Neuron (in vitro differentiated cells): ENCODE results near the gene DENND6B.
"Not testable (repeated sequence)": the region's sequence is repeated elsewhere in the genome, so short reads cannot be mapped to it uniquely, and the experiment has no call there.

ENCODE experiments used
- H2AFZ ChIP-seq: one replicate; pipeline ENCODE4 v1.6.1; 2013; ENCODE audit warnings: low read depth, mild to moderate bottlenecking, inconsistent platforms, low read length, moderate library complexity
- H3K27me3 ChIP-seq: one replicate; pipeline ENCODE4 v1.6.1; 2013; ENCODE audit warnings: low read length; ENCODE audit not compliant: insufficient read depth
- H3K36me3 ChIP-seq: one replicate; pipeline ENCODE4 v1.6.1; 2013; ENCODE audit warnings: low read length; ENCODE audit not compliant: insufficient read depth
- H3K4me1 ChIP-seq: one replicate; pipeline ENCODE4 v1.6.1; 2013; ENCODE audit warnings: low read length; ENCODE audit not compliant: insufficient read depth
- H3K4me3 ChIP-seq: 2 replicates; pipeline ENCODE4 v1.5.1; 2013; ENCODE audit warnings: mild to moderate bottlenecking, low read length, moderate library complexity
- H3K9me3 ChIP-seq: one replicate; pipeline ENCODE4 v1.6.1; 2013; ENCODE audit warnings: low read length

DENND6B gene

GRCh38 chr22:50280022-50280707 lies 46.6 kb downstream of the DENND6B start:
- H3K27me3 ChIP-seq: no peaks in the 10 kb centered on the region
- no peak overlapping the region for H2AFZ ChIP-seq
- peaks cover 2% of the 10 kb centered on the region for H3K9me3 ChIP-seq
- peaks cover 90% of the 10 kb centered on the region for H3K36me3 ChIP-seq
- no peak overlapping the region for H3K4me3 ChIP-seq
- peaks cover 1% of the 10 kb centered on the region for H3K4me1 ChIP-seq

DNA sequence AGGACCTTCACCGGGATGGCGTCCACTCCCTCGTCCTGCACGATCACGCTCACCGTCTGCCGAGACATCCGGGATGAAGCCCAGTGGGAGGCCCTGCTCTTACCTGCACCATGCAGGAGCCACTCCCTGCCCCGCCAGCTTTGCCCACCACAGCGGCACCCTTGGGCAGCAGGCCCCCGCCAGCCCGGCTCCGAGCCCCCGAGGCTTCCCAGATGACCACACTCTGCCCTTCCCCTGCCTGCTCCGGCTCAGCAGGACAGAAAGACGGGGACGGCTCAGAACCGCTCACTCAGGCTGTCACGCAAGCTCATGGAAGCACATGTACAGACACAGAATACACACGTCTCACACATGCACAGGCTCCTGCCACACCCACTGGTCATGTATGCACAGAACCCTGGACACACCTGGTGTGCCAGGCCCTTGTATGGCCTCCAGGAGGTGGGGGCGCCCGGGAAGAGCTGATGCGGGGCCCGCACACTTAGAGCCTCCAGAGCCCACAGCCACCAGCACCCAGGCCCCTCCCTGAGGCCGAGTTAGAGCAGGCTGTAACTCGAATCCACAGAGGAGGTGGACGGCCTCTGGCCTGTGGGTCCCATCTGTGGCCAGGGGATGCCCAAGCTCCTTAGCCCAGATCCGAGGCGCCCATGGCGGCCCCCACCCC lies 47.7 kb downstream of the DENND6B start:
- H3K4me3 ChIP-seq: no peak overlapping the region
- H2AFZ ChIP-seq: no peak overlapping the region
- peaks cover 2% of the 10 kb centered on the region for H3K9me3 ChIP-seq
- H3K4me1 ChIP-seq: peaks cover 7% of the 10 kb centered on the region
- no peaks in the 10 kb centered on the region for H3K27me3 ChIP-seq
- peaks cover 84% of the 10 kb centered on the region for H3K36me3 ChIP-seq

DNA sequence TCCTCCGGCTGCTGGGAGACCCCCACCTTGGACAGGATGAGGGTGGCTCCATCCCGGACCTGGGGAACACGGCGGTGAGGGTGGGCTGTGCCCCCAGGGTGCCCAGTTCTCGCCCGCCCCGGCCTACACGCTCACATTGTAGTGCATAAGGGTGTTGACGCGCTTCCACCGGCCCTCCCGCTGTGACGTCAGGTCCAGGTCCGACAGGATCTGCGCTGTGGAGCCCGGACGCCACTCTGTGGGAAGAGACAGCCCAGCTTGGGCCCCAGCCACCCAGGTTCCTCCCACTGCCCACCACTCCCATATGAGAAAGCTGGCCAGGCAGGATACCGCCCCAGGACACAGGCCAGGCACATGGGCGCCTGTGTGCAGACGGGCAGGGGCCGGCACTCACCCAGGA lies 48.4 kb downstream of the DENND6B start:
- peaks cover 79% of the 10 kb centered on the region for H3K36me3 ChIP-seq
- peaks cover 2% of the 10 kb centered on the region for H3K9me3 ChIP-seq
- H3K4me3 ChIP-seq: no peak overlapping the region
- peaks cover 9% of the 10 kb centered on the region for H3K4me1 ChIP-seq
- H3K27me3 ChIP-seq: no peaks in the 10 kb centered on the region
- no peak overlapping the region for H2AFZ ChIP-seq

DNA sequence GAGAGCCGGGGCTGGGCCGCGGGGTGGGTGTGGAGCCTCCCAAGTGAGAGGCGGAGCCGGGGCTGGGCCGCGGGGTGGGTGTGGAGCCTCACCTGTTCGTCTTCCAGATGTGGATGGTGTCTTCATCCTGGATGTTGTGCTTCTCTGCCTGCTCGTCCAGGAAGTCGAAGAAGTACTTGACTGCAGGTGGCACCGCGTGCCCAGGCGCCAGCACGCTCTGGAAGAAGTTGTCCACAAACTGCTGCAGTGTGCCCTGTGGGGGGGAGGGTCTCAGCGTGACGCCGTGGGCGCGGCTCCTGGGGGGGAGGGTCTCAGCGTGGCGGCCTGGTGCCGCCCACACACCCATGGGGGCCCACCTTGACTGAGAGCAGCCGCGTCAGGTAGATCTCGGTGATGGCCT lies 49.1 kb downstream of the DENND6B start:
- Histone ChIP-seq H3K27me3 (no peaks in the 10 kb centered on the region), H2AFZ (no peak overlapping the region), H3K9me3 (peaks cover 2% of the 10 kb centered on the region), H3K4me3 (no peak overlapping the region), H3K4me1 (peaks cover 12% of the 10 kb centered on the region), H3K36me3 (peaks cover 72% of the 10 kb centered on the region)

DNA sequence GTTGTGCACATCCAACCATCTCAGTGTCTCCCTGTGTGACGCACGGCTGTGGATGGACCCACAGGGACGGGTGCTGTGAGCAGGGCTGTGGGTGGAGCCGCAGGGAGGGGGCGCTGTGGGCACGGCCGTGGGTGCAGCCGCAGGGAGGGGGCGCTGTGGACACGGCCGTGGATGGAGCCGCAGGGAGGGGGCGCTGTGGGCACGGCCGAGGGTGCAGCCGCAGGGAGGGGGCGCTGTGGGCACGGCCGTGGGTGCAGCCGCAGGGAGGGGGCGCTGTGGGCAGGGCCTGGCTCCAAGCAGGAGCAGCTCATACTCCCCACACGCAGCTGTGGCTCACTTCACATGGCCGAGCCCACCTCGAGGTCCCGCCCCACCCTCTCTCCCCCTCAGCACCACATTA lies 50.7 kb downstream of the DENND6B start:
- Histone ChIP-seq H2AFZ (no peak overlapping the region), H3K36me3 (peaks cover 55% of the 10 kb centered on the region), H3K4me1 (peaks cover 25% of the 10 kb centered on the region), H3K27me3 (no peaks in the 10 kb centered on the region), H3K9me3 (peaks cover 2% of the 10 kb centered on the region), H3K4me3 (no peak overlapping the region)

DNA sequence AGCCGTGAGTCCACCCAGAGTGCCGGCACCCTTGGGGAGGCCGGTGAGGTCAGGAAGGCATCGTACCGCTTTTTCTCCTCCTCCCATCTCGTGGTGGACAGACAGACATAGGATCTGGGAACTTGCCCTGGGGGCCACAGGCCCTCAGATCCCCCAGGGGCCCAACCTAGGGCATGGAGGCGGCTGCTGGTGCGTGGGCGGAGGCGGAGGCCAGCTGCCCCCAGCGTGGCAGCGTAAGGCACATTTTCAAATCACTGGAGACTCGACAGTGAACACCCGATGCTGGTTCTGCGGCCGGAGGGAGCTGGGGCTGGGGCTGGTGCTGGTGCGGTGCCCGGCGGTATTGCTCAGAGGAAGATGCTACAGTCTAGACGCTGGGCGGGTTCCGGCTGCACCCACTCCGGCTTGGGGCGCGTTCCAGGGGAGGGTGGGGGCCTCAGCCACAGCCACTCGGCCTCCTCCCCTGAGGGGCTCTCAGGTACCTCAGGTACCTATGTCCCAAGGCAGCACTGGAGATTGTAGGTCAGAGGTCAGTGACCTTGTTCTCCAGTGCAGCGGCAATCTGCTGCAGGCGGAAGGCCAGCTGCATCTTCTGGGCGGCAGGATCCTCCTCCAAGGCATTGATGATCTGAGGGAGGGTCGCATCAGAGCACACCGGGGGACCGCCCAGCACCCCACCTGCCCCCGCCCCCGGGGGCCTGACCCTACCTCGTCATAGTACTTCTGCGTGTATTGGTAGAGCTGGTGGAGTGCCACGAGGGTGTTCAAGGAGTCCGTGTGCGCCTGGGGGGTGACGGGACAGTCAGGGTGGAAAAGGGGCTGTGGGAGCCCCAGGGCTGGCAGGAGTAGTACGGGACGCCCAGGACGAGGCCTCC lies 51.4 kb downstream of the DENND6B start:
- Histone ChIP-seq H3K4me1 (peaks cover 32% of the 10 kb centered on the region), H3K4me3 (no peak overlapping the region), H3K27me3 (no peaks in the 10 kb centered on the region), H3K9me3 (peaks cover 2% of the 10 kb centered on the region), H2AFZ (no peak overlapping the region), H3K36me3 (peaks cover 50% of the 10 kb centered on the region)

DNA sequence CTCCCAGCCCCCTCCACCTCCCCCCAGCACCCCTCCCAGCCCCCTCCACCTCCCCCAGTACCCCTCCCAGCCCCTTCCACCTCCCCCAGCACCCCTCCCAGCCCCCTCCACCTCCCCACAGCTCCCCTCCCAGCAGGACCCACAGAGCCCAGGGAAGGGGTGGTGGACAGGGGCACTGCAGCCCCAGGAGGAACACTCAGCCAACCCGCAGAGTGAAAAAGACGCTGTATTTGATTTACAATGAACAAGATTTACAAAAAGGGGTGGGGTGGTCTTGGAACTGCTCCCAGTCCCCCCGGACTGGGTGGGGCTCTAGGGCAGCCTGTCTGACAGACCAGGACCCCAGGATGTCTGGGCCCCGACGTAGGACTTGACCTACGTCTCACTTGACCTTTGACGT lies 52.0 kb downstream of the DENND6B start:
- Histone ChIP-seq H3K4me3 (no peak overlapping the region), H3K36me3 (peaks cover 46% of the 10 kb centered on the region), H3K4me1 (peaks cover 32% of the 10 kb centered on the region), H2AFZ (no peak overlapping the region), H3K9me3 (peaks cover 2% of the 10 kb centered on the region), H3K27me3 (no peaks in the 10 kb centered on the region)

DNA sequence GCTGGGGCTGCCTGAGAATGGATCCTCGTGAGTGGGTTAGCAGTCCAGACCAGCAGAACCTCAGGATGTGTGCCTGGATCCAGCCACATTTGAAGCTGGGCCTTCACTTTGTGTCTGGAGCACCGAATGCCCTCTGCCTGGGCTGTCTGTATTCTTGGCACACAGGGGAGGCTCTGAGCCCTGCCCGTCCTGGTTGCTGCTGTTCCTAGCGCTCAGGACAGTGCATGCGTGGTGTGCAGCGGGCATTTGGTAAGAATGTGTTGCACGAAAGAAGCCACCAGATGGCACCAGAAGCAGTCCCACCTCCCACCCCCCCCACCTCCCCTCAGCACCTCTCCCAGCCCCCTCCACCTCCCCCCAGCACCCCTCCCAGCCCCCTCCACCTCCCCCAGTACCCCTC lies 52.5 kb downstream of the DENND6B start:
- H3K4me1 ChIP-seq: peaks cover 36% of the 10 kb centered on the region
- H3K9me3 ChIP-seq: peaks cover 2% of the 10 kb centered on the region
- H3K36me3 ChIP-seq: peaks cover 41% of the 10 kb centered on the region
- no peaks in the 10 kb centered on the region for H3K27me3 ChIP-seq
- H2AFZ ChIP-seq: no peak overlapping the region
- H3K4me3 ChIP-seq: no peak overlapping the region

DNA sequence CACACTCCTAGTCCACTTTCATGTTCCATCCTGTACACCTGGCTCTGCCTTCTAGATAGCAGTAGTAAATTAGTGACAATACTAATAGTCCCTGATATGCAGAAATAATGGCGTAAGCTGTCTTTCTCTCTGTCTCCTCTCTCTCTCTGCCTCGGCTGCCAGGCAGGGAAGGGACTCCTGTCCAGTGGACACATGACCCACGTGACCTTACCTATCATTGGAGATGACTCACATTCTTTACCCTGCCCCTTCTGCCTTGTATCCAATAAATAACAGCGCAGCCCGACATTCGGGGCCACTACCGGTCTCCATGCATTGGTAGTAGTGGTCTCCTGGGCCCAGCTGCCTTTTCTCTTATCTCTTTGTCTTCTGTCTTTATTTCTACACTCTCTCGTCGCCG lies 53.0 kb downstream of the DENND6B start:
- not testable (repeated sequence) for H3K9me3 ChIP-seq, H2AFZ ChIP-seq, H3K4me3 ChIP-seq, H3K27me3 ChIP-seq
- H3K36me3 ChIP-seq: peaks cover 36% of the 10 kb centered on the region
- H3K4me1 ChIP-seq: peaks cover 37% of the 10 kb centered on the region

GRCh38 chr22:50273352-50273751 lies 53.5 kb downstream of the DENND6B start:
- H3K4me3 ChIP-seq, H3K27me3 ChIP-seq, H2AFZ ChIP-seq, H3K9me3 ChIP-seq: not testable (repeated sequence)
- Histone ChIP-seq H3K36me3 (peaks cover 32% of the 10 kb centered on the region), H3K4me1 (peaks cover 37% of the 10 kb centered on the region)

DNA sequence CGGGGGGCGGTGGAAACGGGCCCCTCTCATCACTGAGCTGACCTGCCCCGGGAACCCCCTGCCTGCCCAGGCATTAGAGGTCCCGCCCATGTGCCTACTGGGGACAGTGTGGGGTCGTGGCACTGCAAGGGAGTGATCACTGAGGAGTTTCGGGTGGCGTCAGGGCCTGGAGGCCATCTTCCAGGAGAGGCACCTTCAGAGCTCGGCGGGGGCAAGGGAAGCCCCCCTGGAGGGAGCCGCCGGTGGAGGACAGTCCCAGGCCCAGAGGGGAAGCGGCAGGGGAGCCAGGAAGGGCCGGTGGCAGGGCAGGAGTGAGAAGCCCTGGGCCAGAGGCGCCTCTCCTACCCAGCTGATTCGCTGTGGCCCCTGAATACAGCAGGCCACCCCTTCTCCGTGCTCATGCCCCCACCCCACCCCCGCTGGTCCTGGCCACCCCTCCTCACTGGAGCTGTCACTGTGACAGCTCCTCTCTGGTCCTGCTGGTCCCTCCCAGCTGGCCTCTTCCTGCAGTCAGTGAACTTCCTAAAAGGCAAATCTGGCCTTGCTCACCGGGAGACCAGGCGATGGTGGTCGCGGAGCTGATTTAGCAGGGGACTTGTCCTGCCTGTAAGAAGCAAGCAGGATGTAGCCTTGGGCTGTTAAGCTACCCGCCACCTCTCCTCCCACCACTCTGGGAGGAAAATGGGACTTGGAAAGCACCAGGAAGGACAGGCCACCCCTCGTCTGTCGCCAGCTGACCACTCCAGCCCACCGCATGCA lies 54.6 kb downstream of the DENND6B start:
- H2AFZ ChIP-seq: no peak overlapping the region
- H3K36me3 ChIP-seq: peaks cover 21% of the 10 kb centered on the region
- H3K9me3 ChIP-seq: peaks cover 5% of the 10 kb centered on the region
- H3K27me3 ChIP-seq: no peaks in the 10 kb centered on the region
- peak overlapping the region; percentile 31 for H3K4me3 ChIP-seq
- H3K4me1 ChIP-seq: peaks cover 37% of the 10 kb centered on the region

GRCh38 chr22:50271519-50271970 lies 55.3 kb downstream of the DENND6B start:
- H3K4me1 ChIP-seq: peaks cover 37% of the 10 kb centered on the region
- no peaks in the 10 kb centered on the region for H3K27me3 ChIP-seq
- peak overlapping the region; percentile 58 for H3K4me3 ChIP-seq
- H3K36me3 ChIP-seq: peaks cover 20% of the 10 kb centered on the region
- H3K9me3 ChIP-seq: peaks cover 9% of the 10 kb centered on the region
- no peak overlapping the region for H2AFZ ChIP-seq
